Inferior parietal cortex (tissue), 1 donor: Measurements from ENCODE around the gene STK11.

Source experiments
- DNase-seq: peaks from one replicate; pipeline ENCODE4 v3.0.0-alpha.2; 2016; ENCODE audit errors: extremely low spot score

Gene STK11

GRCh38 chr19:1272423-1273262, 67.1 kb downstream of the STK11 start:
- DNase-seq, result no peak

- no peak for DNase-seq
Measured at GRCh38 chr19:1273263-1274041, 67.9 kb downstream of the STK11 start.

- DNase-seq, result no peak
Measured at GRCh38 chr19:1274081-1274851, 68.7 kb downstream of the STK11 start.

- DNase-seq, result no peak
Measured at GRCh38 chr19:1274852-1275259, 69.3 kb downstream of the STK11 start.

- DNase-seq, result peak; percentile 93
Measured at GRCh38 chr19:1275260-1275975, 69.8 kb downstream of the STK11 start, which contains the start of gene FAM174C. Gene FAM174C (plus strand): TSS chr19:1275530. CDS start chr19:1275550, 20 bp downstream.

- DNase-seq, result no peak
Measured at GRCh38 chr19:1275976-1276627, 70.5 kb downstream of the STK11 start.

GRCh38 chr19:1276628-1277022, 71.0 kb downstream of the STK11 start:
- no peak for DNase-seq

- DNase-seq, result no peak
Measured at GRCh38 chr19:1277061-1277460, 71.5 kb downstream of the STK11 start.
